Left cardiac atrium (tissue), 4 donors: ENCODE data around the gene CNN2. TPM values are rescaled to one million over a fixed set of nuclear protein-coding genes. Genes with fewer than 3 reads are reported as not detected.
"Not testable (repeated sequence)": the region's sequence is repeated elsewhere in the genome, so short reads cannot be mapped to it uniquely, and the experiment has no call there.

Source experiments
- ATAC-seq, 2 donors: fragments of 200-7000 bp; cut with Tn5 transposase; one replicate each; pipeline ENCODE4 v1.9.1; 2020; ENCODE audit warnings: mild to moderate bottlenecking in 2 of 2, moderate library complexity in 2 of 2
- DNase-seq: peaks from one replicate; pipeline ENCODE4 v3.0.0-alpha.2; 2020
- intact Hi-C, 2 donors: fragments of 100-400 bp; cut with DNase I; formaldehyde crosslinking; loops; one replicate each; pipeline versions ENCODE4 v1.14.1 to v1.15.1; 2022 to 2023
- total RNA-seq, 2 donors: library from RNA; stranded (reverse); fragmentation: NEBNext Ultra II Directional; extraction: Animal tissue kit (Norgen Biotek cat#: 25700); gene quantifications; one replicate each; pipeline ENCODE4 v1.2.1, GENCODE V29; 2021
- donor health status: DM: no; HTN: yes; CAD: no.
- donor health status: DM: no; HTN: yes; CAD: no; lungs with severe emphysema.
- donor health status: DM: yes; HTN: yes; CAD: no.
- donor health status: Dilated cardiomyopathy.

Gene CNN2
- total RNA-seq, 2 donors from 2014 or later, result 74.4 to 83.8 TPM

GRCh38 chr19:1019616-1019961 lies 6.8 kb upstream of the CNN2 start:
- intact Hi-C loops, result no loop called here
- ATAC-seq (no peak), DNase-seq (no peak)

GRCh38 chr19:1019980-1020867 lies 6.2 kb upstream of the CNN2 start:
- DNase-seq (no peak), ATAC-seq (no peak)
- intact Hi-C loops, result no loop called here

DNA sequence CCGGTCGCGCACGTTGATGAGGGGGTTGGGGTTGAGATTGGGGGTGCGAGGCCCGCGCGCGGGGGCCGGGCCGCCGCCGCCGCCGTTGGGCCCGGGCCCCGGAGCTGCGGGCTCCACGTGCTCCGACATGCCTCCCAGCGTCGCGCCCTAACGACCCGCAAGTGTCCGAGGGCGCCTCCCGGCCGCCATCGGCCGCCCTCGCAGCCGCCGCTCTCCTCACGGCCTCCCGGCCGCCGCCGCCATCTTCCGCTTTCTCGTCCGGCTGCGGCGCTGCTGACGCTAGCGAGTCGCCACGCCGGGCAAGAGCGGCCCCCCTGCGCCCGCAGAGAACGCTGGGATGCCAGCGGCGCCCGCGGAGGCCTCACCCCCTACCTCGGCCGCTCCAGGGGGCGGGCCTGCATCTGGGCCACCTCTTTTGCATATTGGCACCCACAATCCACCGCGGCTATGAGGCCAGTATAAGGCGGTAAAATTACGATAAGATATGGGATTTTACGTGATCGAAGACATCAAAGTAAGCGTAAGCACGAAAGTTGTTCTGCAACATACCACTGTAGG lies 5.5 kb upstream of the CNN2 start, which contains the start of gene TMEM259:
TMEM259 (minus strand) TSS at position 256 of the 558 bp plus-strand sequence; CDS start at position 129, 127 bp downstream.
- DNase-seq (peak; percentile 97), ATAC-seq (peak; percentile 94)
- intact Hi-C loops, result no loop called here

GRCh38 chr19:1023883-1024188 lies 2.6 kb upstream of the CNN2 start:
- DNase-seq, intact Hi-C loops, ATAC-seq: not testable (repeated sequence)

GRCh38 chr19:1025080-1025479 lies 1.3 kb upstream of the CNN2 start:
- intact Hi-C loops, result loop anchor here in 1 of 2 donors (5.0 kb wide), 1 partner anchor 77 kb away; the partner anchor contains the start of gene GPX4
- DNase-seq, ATAC-seq: not testable (repeated sequence)

- ATAC-seq (peak; percentile 6 to 7), DNase-seq (no peak)
- intact Hi-C loops, result loop anchor here in 1 of 2 donors (5.0 kb wide), 1 partner anchor 75 kb away; the partner anchor contains the start of gene GPX4
These were observed 608 bp downstream of the CNN2 start for GRCh38 chr19:1026783-1027649.

GRCh38 chr19:1027650-1028061 lies 1.2 kb downstream of the CNN2 start:
- DNase-seq (no peak), ATAC-seq (peak; percentile 4)
- intact Hi-C loops, result loop anchor here in 1 of 2 donors (5.0 kb wide), 1 partner anchor 75 kb away; the partner anchor contains the start of gene GPX4

DNA sequence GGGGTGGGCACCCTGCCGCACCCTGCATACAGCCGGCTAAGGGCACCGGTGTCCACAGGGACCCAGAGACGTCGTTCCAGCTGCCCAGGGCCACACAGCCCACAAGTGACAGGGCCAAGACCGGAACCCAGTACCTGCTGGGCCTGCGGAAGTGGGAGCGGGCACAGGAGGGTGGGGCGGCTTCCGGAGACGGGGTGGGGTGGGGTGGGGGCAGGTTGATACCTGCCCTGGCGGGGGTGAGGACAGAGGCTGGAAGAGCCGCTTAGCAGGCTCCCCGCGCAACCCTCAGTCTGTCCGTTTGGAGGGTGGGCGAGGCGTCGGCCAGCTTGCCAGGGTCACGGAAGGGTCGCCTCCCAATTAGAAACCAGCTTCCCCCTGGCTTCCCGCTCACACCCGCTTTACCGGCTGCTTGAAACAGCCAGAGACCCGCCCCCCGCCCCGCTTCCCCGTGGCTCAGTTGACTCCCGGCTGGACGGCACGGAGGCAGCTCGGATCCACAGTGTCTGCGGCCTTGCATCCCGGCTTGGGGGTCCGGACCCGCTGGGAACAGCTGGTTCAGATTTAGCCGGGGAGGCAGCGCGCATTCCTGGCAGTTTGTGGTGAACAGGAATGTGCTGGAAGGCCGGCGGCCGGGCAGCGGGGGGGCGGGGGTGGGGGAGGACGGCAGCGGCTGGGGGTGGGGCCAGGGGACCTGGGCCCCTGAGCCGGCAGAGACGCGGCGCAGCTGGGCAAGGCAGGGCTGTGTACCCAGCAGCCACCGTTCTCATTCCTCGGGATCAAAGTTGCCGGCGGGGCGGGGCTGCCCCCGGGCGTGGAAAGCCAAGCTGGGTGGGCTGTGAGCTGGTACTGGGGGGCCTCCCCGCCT lies 1.9 kb downstream of the CNN2 start:
- peak; percentile 77 for DNase-seq
- intact Hi-C loops, result loop anchor here in 1 of 2 donors (5.0 kb wide), 1 partner anchor 74 kb away; the partner anchor contains the start of gene GPX4

GRCh38 chr19:1032264-1032867 lies 6.0 kb downstream of the CNN2 start:
- DNase-seq (no peak), ATAC-seq (no peak)
- intact Hi-C loops, result no loop called here

More for the DNA sequence above, 1.9 kb downstream of the CNN2 start:
- ATAC-seq, result peak; percentile 54 to 59

DNA sequence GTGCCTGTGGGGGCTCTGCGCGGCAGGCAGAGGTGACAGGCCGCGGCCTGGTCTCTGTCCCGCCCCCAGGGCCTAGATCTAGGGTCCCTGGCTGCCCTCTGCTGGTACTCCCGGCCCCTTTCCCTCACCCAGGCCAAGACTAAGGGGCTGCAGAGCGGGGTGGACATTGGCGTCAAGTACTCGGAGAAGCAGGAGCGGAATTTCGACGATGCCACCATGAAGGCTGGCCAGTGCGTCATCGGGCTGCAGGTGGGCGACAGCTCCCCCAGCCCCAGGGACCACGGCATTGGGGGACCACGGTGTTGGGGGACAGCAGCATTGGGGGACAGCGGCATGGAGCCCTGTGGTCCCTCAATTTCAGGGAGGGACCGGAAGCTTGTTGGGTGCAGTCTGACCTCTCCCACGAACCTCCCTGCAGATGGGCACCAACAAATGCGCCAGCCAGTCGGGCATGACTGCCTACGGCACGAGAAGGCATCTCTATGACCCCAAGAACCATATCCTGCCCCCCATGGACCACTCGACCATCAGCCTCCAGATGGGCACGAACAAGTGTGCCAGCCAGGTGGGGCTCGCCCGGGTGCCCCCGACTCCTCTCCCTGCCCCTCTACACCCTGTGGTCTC lies 9.7 kb downstream of the CNN2 start:
- DNase-seq, result peak; percentile 22
- ATAC-seq, result no peak
- intact Hi-C loops, result no loop called here

- ATAC-seq (no peak), DNase-seq (peak; percentile 17)
- intact Hi-C loops, result no loop called here
These were observed 11.2 kb downstream of the CNN2 start for GRCh38 chr19:1037621-1038064.

DNA sequence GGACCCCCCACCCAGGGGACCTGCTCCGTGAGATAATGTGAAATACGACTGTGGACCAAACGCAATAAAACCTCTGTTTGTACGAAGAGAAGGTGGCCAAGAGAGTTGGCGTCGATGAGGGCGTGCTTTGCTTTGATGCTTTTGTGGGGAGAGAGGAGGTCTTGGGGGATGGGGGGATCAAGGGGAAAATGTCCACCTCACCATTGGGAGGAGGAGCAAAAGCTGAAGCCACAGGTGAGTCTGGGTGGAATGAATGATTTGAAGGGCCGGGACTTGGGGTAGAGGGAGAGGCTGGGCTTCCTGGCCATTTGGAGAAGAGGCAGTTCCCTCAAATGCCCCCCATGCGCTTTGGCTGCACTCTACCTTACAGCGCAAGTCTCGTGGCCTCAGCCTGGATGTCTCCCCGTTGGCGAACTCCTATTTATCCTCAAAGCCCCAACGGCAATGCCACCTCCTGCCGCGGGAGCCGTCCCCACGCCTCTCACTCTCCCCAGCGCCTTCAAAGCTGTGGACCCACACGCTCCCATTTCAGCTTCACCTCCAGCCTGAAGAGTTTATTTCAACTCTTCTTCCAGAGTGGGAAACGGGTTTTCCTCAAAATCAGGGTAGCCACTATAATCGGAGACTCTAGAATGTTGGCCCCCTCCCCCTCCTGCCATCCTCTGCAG lies 12.7 kb downstream of the CNN2 start:
- intact Hi-C loops, result no loop called here
- no peak for ATAC-seq
- DNase-seq, result peak; percentile 29

- DNase-seq (peak; percentile 98), ATAC-seq (peak; percentile 94 to 96)
- intact Hi-C loops, result no loop called here
These were observed 13.5 kb downstream of the CNN2 start, which contains the start of gene ABCA7 for GRCh38 chr19:1039646-1040475. Gene ABCA7, plus strand, starts transcription at chr19:1040107. Its CDS starts 1,255 bp downstream, at chr19:1041362.

DNA sequence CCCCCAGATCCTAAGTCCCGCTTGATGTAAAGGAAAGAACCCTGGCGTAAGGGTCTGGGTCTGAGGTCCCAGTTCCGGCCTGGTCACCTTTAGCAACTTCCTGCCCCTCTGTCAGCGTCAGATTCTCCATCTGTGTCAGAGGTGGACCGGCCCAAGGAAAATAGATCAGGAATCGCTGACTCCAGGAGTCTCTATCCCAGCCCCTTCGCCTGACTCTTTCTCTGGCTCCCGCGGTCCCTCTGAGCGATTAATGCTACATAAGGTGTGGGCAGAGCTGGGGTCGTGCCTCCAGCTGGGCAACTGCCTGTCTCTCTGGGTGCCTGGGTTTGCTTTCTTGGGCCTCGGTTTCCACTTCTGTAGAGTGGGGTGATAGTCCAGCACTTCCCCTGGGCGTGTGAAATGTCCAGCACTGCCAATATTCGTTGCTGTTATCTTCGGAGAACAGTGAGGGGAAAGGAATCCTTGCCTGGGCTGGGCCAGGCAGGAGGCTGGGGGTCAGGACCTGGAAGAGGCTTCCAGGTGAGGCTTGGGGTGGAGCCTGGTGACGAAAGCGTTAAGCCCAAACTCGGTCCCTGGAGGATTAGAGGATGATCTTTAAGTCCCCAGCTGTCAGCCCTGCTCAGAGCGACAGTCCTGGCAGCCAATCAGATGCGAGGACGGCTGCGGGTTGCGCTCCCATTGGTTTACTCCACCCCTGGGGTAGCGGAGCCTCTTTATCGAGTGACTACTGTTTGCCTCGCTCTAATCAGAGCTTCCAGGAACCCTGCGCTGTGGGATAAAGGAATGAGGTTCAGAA lies 14.3 kb downstream of the CNN2 start:
- peak; percentile 92 for DNase-seq
- intact Hi-C loops, result no loop called here
- peak; percentile 73 to 75 for ATAC-seq

GRCh38 chr19:1041272-1041834 lies 14.9 kb downstream of the CNN2 start:
- intact Hi-C loops, result no loop called here
- DNase-seq, result no peak
- ATAC-seq, result no peak
